HG02623 (cell line): ENCODE measurements around the gene RAP1GAP.

ENCODE experiments used
- ATAC-seq: cut with Tn5 transposase; IDR thresholded peaks from one replicate; pipeline ENCODE4 v1.9.1; 2021; ENCODE audit warnings: moderate library complexity; ENCODE audit not compliant: unreplicated experiment

RAP1GAP gene

GRCh38 chr1:21614419-21615115 is 54.6 kb downstream of the RAP1GAP start:
- no peak for ATAC-seq

GRCh38 chr1:21613072-21613867 is 55.9 kb downstream of the RAP1GAP start:
- no peak for ATAC-seq

GRCh38 chr1:21612057-21612456 is 57.1 kb downstream of the RAP1GAP start:
- no peak for ATAC-seq

- no peak for ATAC-seq
Observed at GRCh38 chr1:21610989-21611785, 58.0 kb downstream of the RAP1GAP start.

GRCh38 chr1:21610027-21610426 is 59.1 kb downstream of the RAP1GAP start:
- no peak for ATAC-seq

- ATAC-seq: no peak
Observed at GRCh38 chr1:21608798-21609197, 60.4 kb downstream of the RAP1GAP start.

GRCh38 chr1:21607549-21608529 is 61.3 kb downstream of the RAP1GAP start:
- ATAC-seq: no peak

- ATAC-seq: no peak
Observed at GRCh38 chr1:21605964-21606705, 63.0 kb downstream of the RAP1GAP start.

GRCh38 chr1:21605012-21605715 is 64.0 kb downstream of the RAP1GAP start:
- ATAC-seq: no peak

- no peak for ATAC-seq
Observed at GRCh38 chr1:21604208-21604957, 64.8 kb downstream of the RAP1GAP start.

GRCh38 chr1:21603177-21604138 is 65.7 kb downstream of the RAP1GAP start:
- ATAC-seq: no peak

GRCh38 chr1:21601278-21602048 is 67.7 kb downstream of the RAP1GAP start:
- no peak for ATAC-seq

GRCh38 chr1:21599402-21599801 is 69.8 kb downstream of the RAP1GAP start:
- no peak for ATAC-seq

GRCh38 chr1:21598904-21599303 is 70.3 kb downstream of the RAP1GAP start:
- ATAC-seq: no peak

- ATAC-seq: no peak
Observed at GRCh38 chr1:21598417-21598816, 70.7 kb downstream of the RAP1GAP start.

- ATAC-seq: no peak
Observed at GRCh38 chr1:21597753-21598152, 71.4 kb downstream of the RAP1GAP start.
